ENCODE results near the gene MZT2A. TPM values are rescaled to one million over a fixed set of nuclear protein-coding genes. Genes with fewer than 3 reads are reported as not detected.
"Not testable (repeated sequence)": the region's sequence is repeated elsewhere in the genome, so short reads cannot be mapped to it uniquely, and the experiment has no call there.

Gene MZT2A
- total and polyA plus RNA-seq, 2 donors, result 37.4 to 148 TPM

DNA sequence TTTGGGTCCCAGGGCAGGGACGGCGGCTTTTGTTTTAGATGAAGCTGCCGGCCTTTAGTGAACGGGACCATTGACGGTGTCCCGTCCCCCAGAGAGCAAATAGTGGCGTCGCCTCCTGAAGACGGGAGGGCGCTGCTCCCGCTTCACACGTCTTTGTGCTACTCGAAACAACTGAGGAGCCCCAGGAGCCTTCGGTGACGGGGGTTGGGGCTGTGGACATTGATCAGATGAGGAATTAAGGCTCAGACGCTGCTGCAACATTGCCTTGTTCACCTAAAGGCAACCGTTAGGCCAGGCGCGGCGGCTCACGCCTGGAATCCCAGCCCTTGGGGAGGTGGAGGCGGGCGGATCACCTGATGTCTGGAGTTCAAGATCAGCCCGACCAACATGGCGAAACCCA, 15.8 kb downstream of the MZT2A start:
- H3K4me3 ChIP-seq (ENCODE audit: low read depth, low read length); H3K36me3 ChIP-seq (ENCODE audit: insufficient read depth); H3K4me1 ChIP-seq (ENCODE audit: insufficient read depth); DNase-seq (ENCODE audit: extremely low spot score); H3K27ac ChIP-seq (ENCODE audit: low read depth): not testable (repeated sequence)
- WGBS, result 98% methylated on average over 25 of the region's 25 CpGs

DNA sequence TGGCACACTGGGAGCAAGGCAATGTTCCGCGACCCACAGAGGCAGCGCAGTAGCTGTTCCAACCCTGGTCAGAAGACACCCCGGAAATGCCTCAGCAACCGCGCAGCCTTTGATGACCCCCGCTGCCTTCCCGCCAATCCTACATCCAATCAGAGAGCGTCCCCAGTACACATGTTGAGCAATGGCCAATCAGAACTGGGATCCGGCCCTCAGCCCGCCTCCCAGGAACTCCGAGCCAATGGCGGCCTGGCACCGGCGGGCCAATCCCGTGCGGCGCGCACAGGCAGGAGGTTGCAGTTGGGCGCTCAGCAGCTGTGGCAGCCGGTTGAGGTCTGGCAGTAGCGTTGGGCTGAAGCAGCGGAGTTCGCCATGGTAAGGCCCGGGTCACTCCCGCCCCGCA, 16.4 kb downstream of the MZT2A start, which contains the start of gene TUBA3D:
Gene TUBA3D (plus strand): TSS at position 289 of the 400 bp plus-strand sequence. CDS start 81 bp downstream, at position 370.
- Histone ChIP-seq H3K27ac (ENCODE audit: low read depth) (no peak within 1 kb of the TSS), H3K4me1 (ENCODE audit: insufficient read depth) (no peaks in the 10 kb centered on the region), H3K36me3 (ENCODE audit: insufficient read depth) (no peaks in the 10 kb centered on the region), H3K4me3 (ENCODE audit: low read depth, low read length) (no peak within 1 kb of the TSS)
- WGBS, result 95% methylated on average over 27 of the region's 27 CpGs
- no peak for DNase-seq (ENCODE audit: extremely low spot score)

DNA sequence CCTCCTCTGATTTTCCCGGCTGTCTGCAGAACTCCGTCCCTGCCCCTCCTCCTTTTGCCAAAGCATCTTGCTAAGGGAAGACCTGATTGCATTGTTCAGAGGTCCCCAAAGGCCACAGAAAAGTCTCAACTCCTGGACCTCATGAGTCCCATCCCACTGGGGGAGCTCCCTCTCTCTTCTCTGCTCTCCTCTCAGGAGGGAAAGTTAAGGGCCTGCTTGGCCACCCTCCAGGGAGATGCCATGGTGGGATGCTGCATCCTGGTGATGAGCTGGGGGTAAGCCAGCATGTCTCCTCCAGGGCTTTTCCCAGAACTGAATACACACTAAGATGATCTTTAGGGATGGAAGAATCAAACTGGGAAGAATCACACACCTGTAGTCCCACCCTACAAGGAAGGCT, 18.9 kb downstream of the MZT2A start:
- H3K4me3 ChIP-seq (ENCODE audit: low read depth, low read length); H3K36me3 ChIP-seq (ENCODE audit: insufficient read depth); H3K4me1 ChIP-seq (ENCODE audit: insufficient read depth); H3K27ac ChIP-seq (ENCODE audit: low read depth); DNase-seq (ENCODE audit: extremely low spot score): not testable (repeated sequence)
- 90% methylated on average over 2 of the region's 2 CpGs for WGBS

DNA sequence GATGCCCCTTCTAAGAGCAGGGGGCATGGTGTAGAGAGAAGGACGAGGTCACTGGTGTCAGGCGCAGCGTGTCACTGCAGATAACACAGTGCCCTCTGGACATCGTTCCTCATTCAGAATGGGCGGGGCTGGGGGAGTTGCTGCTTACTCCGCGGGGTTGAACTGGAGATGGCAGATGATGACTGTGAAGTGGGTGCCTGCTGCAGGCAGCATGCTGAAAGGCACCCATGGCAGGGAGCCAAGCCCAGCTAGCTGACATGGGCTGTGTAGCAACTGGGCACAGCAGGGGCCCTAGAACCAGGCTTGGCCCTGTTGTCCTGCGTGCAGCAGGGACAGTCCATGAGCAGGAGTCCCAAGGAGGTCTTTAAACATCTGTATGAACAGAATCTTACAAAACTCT, 20.6 kb downstream of the MZT2A start:
- not testable (repeated sequence) for H3K27ac ChIP-seq (ENCODE audit: low read depth); H3K4me3 ChIP-seq (ENCODE audit: low read depth, low read length); H3K36me3 ChIP-seq (ENCODE audit: insufficient read depth); DNase-seq (ENCODE audit: extremely low spot score); H3K4me1 ChIP-seq (ENCODE audit: insufficient read depth)
- 72% methylated on average over 7 of the region's 8 CpGs for whole genome bisulfite sequencing

DNA sequence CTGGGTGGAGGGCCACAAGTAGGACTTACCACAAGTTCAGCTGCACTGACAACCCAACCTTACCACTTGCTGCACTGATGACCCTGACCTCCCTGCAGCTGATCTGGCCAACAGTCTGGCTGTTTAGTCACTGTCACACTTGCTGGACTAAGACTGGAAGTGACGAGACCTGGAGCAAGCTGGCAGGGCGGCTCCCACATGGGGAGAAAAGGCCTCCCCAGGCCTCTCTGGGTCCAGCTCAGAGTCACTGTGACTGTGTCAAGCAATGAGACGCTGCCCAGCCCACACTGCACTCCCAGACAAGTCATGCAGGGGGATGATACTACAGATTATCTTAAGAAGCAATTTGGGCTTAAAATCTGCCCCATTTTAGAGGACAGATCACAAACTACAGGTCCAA, 21.3 kb downstream of the MZT2A start:
- DNase-seq (ENCODE audit: extremely low spot score); H3K36me3 ChIP-seq (ENCODE audit: insufficient read depth); H3K4me3 ChIP-seq (ENCODE audit: low read depth, low read length); H3K4me1 ChIP-seq (ENCODE audit: insufficient read depth); H3K27ac ChIP-seq (ENCODE audit: low read depth): not testable (repeated sequence)
- WGBS, result 88% methylated on average over 3 of the region's 3 CpGs

DNA sequence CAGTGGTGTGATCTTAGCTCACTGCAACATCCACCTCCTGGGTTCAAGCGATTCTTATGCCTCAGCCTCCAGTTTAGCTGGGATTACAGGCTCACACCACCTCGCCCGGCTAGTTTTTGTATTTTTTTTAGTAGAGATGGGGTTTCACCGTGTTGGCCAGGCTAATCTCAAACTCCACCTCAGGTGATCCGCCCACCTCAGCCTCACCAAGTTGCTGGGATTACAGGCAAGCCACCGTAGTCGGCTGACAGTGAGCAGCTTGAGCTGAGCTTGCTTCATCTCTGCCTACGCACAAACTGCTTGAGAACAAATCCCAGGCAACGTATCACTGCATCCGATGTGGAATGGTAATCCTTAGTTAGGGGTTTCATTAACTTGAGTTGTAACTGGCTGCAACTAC, 24.5 kb downstream of the MZT2A start:
- not testable (repeated sequence) for H3K4me1 ChIP-seq (ENCODE audit: insufficient read depth); H3K27ac ChIP-seq (ENCODE audit: low read depth); DNase-seq (ENCODE audit: extremely low spot score); H3K36me3 ChIP-seq (ENCODE audit: insufficient read depth); H3K4me3 ChIP-seq (ENCODE audit: low read depth, low read length)
- 87% methylated on average over 10 of the region's 10 CpGs for WGBS

DNA sequence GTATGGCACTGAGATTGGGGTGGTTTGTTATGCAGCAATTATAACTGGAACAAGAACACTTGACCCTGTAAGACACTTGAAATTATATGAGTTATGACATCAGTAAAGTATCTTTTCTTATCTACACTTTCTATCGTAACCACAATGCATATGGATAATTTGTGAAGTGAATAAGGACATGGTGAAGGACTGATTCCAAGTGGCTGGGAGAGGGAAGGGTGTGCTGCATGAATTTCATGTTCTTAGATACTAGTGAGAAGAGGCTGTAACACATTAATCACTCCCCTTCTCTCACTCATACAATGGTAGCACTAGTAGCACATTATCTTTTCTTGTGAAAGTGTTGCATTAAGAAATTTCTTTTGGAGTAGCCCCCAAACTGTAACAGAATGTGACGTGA, 37.3 kb downstream of the MZT2A start:
- H3K36me3 ChIP-seq (ENCODE audit: insufficient read depth); DNase-seq (ENCODE audit: extremely low spot score); H3K27ac ChIP-seq (ENCODE audit: low read depth); H3K4me3 ChIP-seq (ENCODE audit: low read depth, low read length); H3K4me1 ChIP-seq (ENCODE audit: insufficient read depth): not testable (repeated sequence)
- WGBS, result 21% methylated on average over 1 of the region's 2 CpGs

DNA sequence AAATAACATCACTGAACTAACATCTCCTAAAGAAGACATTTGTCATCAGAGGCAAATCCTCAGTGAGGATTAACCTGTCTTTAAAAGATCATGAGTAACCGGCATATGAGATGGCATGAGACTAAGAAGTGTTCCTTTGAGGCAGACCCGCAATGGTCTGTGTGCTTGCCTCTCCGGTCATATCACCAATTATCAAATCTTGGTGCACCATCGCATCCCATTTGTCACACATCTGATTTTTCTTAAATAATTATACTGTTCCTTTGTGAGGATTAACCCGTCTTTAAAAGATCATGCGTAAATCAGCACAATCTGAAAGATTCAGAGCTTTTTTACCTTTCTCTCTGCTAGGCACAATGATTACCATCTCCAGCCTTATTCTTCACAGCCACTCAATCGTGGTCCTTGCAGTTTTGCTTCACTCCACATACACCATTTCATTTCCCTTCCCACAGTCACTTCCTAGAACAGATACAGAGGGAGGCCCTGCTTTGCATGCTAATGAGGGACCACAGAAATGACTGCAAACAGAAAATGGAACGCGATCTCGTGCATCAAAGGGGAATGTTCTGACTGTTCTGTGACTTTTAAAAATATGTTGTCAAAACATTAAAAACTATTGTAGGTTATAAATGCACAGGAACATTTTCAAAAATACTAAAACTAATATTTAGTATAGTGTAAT, 40.8 kb downstream of the MZT2A start:
- not testable (repeated sequence) for DNase-seq (ENCODE audit: extremely low spot score); H3K36me3 ChIP-seq (ENCODE audit: insufficient read depth); H3K27ac ChIP-seq (ENCODE audit: low read depth); H3K4me3 ChIP-seq (ENCODE audit: low read depth, low read length); H3K4me1 ChIP-seq (ENCODE audit: insufficient read depth)
- 59% methylated on average over 7 of the region's 10 CpGs for WGBS

DNA sequence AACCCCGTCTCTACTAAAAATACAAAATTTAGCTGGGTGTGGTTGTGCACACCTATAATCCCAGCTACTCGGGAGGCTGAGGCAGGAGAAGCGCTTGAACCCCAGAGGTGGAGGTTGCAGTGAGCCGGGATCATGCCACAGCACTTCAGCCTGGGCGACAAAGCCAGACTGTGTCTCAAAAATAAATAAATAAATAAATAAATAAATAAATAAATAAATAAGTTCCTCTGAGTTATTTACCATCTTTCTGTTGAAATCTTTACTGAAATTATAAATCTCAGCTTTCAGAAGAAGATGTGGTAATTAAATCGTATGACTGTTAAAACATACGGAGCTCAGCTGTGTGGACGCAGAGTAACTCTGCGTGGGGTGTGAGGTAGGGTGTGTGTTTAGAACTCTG, 44.2 kb downstream of the MZT2A start:
- not testable (repeated sequence) for H3K27ac ChIP-seq (ENCODE audit: low read depth); H3K36me3 ChIP-seq (ENCODE audit: insufficient read depth); H3K4me3 ChIP-seq (ENCODE audit: low read depth, low read length); H3K4me1 ChIP-seq (ENCODE audit: insufficient read depth); DNase-seq (ENCODE audit: extremely low spot score)
- 47% methylated on average over 4 of the region's 9 CpGs for WGBS

DNA sequence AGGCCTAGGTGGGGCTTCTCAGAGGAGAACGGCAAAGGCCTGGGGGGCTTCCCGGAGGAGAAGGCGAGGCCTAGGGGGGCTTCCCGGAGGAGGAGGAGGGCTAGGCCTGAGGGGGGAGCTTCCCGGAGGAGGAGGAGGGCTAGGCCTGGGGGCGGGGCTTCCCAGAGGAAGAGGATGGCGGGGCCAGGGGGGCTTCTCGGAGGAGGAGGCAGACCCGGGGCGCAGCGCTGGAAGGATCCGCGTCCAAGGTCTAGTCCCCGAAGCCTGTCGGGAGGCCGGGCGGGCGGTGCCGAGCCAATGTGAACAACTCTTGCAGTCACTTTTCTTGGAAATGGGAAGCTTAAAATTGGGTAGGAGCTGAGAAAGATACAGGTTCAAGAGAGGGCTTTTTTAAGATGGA, 46.3 kb downstream of the MZT2A start:
- Histone ChIP-seq H3K4me3 (ENCODE audit: low read depth, low read length) (no peak overlapping the region), H3K27ac (ENCODE audit: low read depth) (no peak overlapping the region), H3K4me1 (ENCODE audit: insufficient read depth) (no peaks in the 10 kb centered on the region), H3K36me3 (ENCODE audit: insufficient read depth) (no peaks in the 10 kb centered on the region)
- no peak for DNase-seq (ENCODE audit: extremely low spot score)
- WGBS, result 90% methylated on average over 19 of the region's 19 CpGs

DNA sequence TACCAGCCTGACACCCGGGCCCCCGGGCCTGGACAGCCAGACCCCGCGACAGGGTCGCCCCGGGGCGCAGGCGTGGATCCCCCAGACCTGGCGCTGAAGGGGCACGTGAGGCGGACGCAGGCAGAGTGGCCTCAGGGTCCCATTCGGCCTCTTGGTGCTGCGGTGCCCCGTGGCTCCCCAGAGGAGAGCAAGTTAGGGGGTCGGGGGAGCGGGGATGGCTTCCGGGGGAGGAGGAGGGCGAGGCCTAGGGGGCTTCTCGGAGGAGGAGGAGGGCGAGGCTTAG, 46.7 kb downstream of the MZT2A start:
- not testable (repeated sequence) for H3K4me1 ChIP-seq (ENCODE audit: insufficient read depth); H3K4me3 ChIP-seq (ENCODE audit: low read depth, low read length); H3K36me3 ChIP-seq (ENCODE audit: insufficient read depth); H3K27ac ChIP-seq (ENCODE audit: low read depth); DNase-seq (ENCODE audit: extremely low spot score)
- 96% methylated on average over 21 of the region's 21 CpGs for WGBS

DNA sequence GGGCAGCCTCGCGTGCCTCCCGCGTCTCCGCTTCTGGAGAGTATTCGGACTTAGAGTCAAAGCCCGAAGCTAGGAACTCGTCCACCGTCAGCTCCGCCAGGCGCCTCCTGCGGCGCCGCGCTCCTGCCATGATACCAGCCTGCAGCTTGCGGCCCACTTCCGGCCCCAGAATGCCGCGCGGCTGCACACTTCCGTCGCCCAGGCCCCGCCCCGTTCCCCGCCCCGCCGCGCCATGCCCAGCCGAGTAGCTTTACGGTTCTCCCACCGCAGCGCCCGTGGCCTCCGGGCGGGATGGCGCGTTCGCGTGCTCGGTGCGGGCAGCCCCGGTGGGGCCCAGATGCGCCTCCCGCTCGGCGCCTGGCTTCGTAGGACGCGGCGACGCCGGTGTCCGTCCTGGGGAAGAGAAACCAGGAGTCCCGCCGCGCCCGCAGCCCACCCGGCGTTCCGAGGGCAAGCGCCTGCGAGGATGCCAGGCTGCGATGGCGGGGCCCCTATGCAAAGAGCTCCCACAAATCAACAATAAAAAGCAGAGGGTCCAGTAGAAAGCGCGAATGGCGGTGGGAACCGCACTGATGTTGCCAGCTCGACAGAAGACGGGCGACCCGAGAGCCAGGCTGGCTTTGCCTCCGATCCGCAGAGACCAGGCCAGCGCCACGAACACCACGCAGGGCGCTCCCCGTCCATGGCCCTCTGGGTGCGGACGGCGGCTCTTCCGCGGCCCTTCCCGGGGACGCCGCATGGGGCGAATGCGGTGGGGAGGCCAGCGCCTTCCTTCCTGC, 47.3 kb downstream of the MZT2A start:
- DNase-seq (ENCODE audit: extremely low spot score); H3K36me3 ChIP-seq (ENCODE audit: insufficient read depth): not testable (repeated sequence)
- WGBS, result 85% methylated on average over 77 of the region's 90 CpGs

DNA sequence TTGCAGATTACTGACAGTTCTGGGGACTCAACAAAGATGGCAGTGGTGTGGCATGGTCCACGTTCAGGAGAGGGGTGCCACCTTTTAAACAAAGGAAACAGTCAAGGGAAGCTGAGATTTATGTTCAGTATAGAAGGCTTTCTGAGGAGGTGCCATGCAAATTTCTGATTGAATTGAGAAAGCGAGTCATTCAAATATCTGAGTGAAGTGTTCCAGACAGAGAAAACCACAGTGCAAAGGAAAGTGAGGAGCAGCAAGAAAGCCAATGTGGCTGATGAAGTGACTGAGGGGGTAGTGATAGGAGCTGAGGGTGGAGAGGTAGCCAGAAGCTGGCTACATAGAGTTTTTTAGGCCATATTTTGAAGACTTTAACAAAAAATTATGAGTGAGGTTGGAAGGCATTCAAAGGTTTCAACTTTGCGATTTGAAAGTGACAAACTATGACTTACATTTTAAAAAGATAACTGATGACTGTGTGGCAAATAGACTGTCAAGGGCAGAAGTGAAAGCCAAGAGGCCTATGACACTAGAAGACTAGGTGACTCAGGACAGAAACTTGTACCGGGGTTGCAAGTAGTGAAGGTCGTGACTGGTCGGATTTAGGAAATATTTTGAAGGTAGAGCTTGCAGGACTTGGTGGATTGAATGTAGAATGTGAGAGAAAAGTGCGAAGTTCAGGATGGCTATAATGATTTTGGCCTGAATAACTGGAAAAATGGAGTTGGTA, 51.3 kb downstream of the MZT2A start:
- not testable (repeated sequence) for H3K4me3 ChIP-seq (ENCODE audit: low read depth, low read length); DNase-seq (ENCODE audit: extremely low spot score); H3K4me1 ChIP-seq (ENCODE audit: insufficient read depth); H3K27ac ChIP-seq (ENCODE audit: low read depth); H3K36me3 ChIP-seq (ENCODE audit: insufficient read depth)
- 68% methylated on average over 7 of the region's 7 CpGs for WGBS

More for the DNA sequence above, 47.3 kb downstream of the MZT2A start:
- not testable (repeated sequence) for H3K4me1 ChIP-seq (ENCODE audit: insufficient read depth); H3K27ac ChIP-seq (ENCODE audit: low read depth); H3K4me3 ChIP-seq (ENCODE audit: low read depth, low read length)
